ENCODE data around the gene PLCD1. TPM values are rescaled to one million over a fixed set of nuclear protein-coding genes. Genes with fewer than 3 reads are reported as not detected.

The PLCD1 gene
- total and polyA plus RNA-seq, 2 donors (not counting 1 experiment from before 2014, with no cell fraction given), result 8.2 to 47.2 TPM

DNA sequence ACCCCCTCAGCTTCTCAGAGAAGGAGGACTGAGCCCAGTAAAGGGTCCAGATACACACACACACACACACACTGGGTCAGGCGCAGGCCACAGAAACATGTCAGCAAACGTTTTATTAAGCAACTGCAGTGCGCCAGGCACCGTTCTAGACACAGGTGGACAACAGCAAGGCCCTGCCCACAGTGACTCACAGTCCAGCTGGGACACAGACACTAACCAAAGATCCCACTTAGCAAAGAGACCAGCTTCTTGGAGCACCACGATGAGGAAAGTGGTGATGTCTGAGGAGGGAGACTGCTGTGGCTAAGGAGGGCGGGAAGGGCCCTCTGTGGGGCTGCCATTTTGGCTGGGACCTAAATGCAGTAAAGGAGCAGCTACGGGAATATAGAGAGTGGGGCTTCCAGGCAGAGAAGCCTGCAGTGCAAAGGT is 41.7 kb downstream of the PLCD1 start:
- Histone ChIP-seq H3K4me2 (ENCODE audit: extremely low read depth, insufficient read depth, low read length) (no peak overlapping the region), H3K9ac (ENCODE audit: insufficient read depth, low read length) (no peak overlapping the region), H3K9me3 (ENCODE audit: control insufficient read depth, insufficient read depth, low read depth, low read length) (no peaks in the 10 kb centered on the region), H2AFZ (ENCODE audit: low read length) (no peak overlapping the region), H3K4me1 (ENCODE audit: control insufficient read depth, extremely low read depth, insufficient read depth, low read length) (no peaks in the 10 kb centered on the region), H3K4me3 (replicated peaks in 1 of 4; ENCODE audit: control extremely low read depth in 1 of 4, insufficient read depth in 1 of 4, low read depth in 3 of 4, low read length in 4 of 4) (no peak overlapping the region), H3K27ac (ENCODE audit: insufficient read depth, low read length) (no peak overlapping the region), H4K20me1 (ENCODE audit: control insufficient read depth, extremely low read depth, insufficient read depth, low read length) (no peaks in the 10 kb centered on the region), H3K36me3 (ENCODE audit: control insufficient read depth, insufficient read depth, low read length) (no peaks in the 10 kb centered on the region), H3K79me2 (ENCODE audit: control insufficient read depth, insufficient read depth, low read length) (no peaks in the 10 kb centered on the region), H3K27me3 (ENCODE audit: control insufficient read depth, insufficient read depth, low read length) (no peaks in the 10 kb centered on the region)
- TF ChIP-seq, protein P1, sequence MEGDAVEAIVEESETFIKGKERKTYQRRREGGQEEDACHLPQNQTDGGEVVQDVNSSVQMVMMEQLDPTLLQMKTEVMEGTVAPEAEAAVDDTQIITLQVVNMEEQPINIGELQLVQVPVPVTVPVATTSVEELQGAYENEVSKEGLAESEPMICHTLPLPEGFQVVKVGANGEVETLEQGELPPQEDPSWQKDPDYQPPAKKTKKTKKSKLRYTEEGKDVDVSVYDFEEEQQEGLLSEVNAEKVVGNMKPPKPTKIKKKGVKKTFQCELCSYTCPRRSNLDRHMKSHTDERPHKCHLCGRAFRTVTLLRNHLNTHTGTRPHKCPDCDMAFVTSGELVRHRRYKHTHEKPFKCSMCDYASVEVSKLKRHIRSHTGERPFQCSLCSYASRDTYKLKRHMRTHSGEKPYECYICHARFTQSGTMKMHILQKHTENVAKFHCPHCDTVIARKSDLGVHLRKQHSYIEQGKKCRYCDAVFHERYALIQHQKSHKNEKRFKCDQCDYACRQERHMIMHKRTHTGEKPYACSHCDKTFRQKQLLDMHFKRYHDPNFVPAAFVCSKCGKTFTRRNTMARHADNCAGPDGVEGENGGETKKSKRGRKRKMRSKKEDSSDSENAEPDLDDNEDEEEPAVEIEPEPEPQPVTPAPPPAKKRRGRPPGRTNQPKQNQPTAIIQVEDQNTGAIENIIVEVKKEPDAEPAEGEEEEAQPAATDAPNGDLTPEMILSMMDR (conservative IDR thresholded peaks at IDR 0.05 in 1 of 2, IDR thresholded peaks at IDR 0.05 in 1 of 2; ENCODE audit: low read depth in 1 of 2, low read length in 2 of 2), result no peak
- no peak for TF ChIP-seq EZH2 (IDR thresholded peaks at IDR 0.05; ENCODE audit: low read length, missing control alignments)
- DNase-seq (ENCODE audit: low read depth in 2 of 2), result no peak

DNA sequence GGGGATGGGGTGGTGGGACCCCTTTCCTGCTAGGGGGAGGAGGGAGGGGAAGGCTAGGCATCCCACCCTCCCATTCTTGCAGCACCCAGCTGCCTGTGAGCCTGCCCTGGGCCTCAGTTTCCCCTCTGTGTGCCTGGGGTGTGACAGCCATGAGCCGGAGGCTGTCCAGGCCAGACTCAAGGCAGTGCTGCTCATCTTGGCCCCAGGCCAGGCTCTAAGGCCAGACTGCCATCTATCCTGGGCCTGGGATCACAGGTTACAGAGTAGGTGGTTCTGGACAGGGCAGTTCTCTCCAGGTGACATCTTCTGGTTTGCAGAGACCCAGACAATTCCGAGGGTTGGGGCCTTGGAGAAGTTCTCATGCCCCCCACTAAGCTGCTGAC is 42.1 kb downstream of the PLCD1 start:
- no peaks in the 10 kb centered on the region for H3K9me3 ChIP-seq (ENCODE audit: control insufficient read depth, insufficient read depth, low read depth, low read length)
- H4K20me1 ChIP-seq (ENCODE audit: control insufficient read depth, extremely low read depth, insufficient read depth, low read length), result no peaks in the 10 kb centered on the region
- no peaks in the 10 kb centered on the region for H3K79me2 ChIP-seq (ENCODE audit: control insufficient read depth, insufficient read depth, low read length)
- H3K27ac ChIP-seq (ENCODE audit: insufficient read depth, low read length), result no peak overlapping the region
- TF ChIP-seq, protein P1 (conservative IDR thresholded peaks at IDR 0.05 in 1 of 2, IDR thresholded peaks at IDR 0.05 in 1 of 2; ENCODE audit: low read depth in 1 of 2, low read length in 2 of 2), result no peak
- no peak for TF ChIP-seq EZH2 (IDR thresholded peaks at IDR 0.05; ENCODE audit: low read length, missing control alignments)
- DNase-seq (ENCODE audit: low read depth in 2 of 2), result no peak
- no peak overlapping the region for H3K4me2 ChIP-seq (ENCODE audit: extremely low read depth, insufficient read depth, low read length)
- H3K4me1 ChIP-seq (ENCODE audit: control insufficient read depth, extremely low read depth, insufficient read depth, low read length), result no peaks in the 10 kb centered on the region
- no peaks in the 10 kb centered on the region for H3K27me3 ChIP-seq (ENCODE audit: control insufficient read depth, insufficient read depth, low read length)
- no peak overlapping the region for H3K4me3 ChIP-seq (replicated peaks in 1 of 4; ENCODE audit: control extremely low read depth in 1 of 4, insufficient read depth in 1 of 4, low read depth in 3 of 4, low read length in 4 of 4)
- no peak overlapping the region for H3K9ac ChIP-seq (ENCODE audit: insufficient read depth, low read length)
- H3K36me3 ChIP-seq (ENCODE audit: control insufficient read depth, insufficient read depth, low read length), result peaks cover 1% of the 10 kb centered on the region
- no peak overlapping the region for H2AFZ ChIP-seq (ENCODE audit: low read length)

DNA sequence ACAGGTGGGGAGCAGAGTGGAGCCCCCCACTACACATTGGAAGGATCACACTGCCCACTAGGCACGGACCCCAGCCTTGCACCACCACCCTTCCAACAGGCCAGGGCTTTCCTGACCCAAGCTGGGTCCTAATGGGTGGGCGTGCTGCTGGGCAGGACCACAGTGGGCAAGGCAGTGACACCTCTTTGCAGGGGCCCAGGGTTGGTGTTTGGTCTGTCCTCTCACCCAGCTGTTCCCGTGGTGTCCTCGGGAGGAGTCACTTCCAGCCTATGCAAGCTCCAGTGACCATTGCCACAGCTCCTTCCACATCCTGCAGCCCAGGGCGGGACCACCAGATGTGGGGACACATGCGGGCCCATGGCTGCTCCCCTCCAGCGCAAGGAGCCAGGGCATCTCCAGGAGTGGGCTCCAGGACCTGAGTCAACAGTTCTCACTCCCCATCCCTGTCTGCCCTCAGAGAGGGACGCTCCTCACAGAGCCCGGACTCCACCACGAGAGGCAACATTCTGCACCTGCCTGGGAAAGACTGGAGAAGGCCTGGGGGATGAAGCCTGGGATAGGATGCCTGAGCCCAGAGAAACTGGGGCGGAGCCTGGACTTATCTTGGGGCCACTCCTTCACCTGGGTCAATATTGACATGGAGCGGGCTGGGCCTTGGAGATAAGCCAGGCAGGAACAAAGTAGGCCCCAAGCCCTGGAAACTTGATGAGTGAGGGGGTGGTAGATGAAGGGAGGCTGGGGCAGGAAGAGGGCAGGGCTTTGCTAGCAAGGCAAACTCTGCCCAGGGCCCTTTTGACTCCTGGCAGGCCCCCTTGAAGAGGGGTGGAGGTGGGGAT is 42.7 kb downstream of the PLCD1 start:
- Histone ChIP-seq H3K4me2 (ENCODE audit: extremely low read depth, insufficient read depth, low read length) (no peak overlapping the region), H3K27ac (ENCODE audit: insufficient read depth, low read length) (no peak overlapping the region), H3K4me3 (replicated peaks in 1 of 4; ENCODE audit: control extremely low read depth in 1 of 4, insufficient read depth in 1 of 4, low read depth in 3 of 4, low read length in 4 of 4) (no peak overlapping the region), H3K9ac (ENCODE audit: insufficient read depth, low read length) (no peak overlapping the region), H2AFZ (ENCODE audit: low read length) (no peak overlapping the region), H3K36me3 (ENCODE audit: control insufficient read depth, insufficient read depth, low read length) (peaks cover 1% of the 10 kb centered on the region), H3K27me3 (ENCODE audit: control insufficient read depth, insufficient read depth, low read length) (no peaks in the 10 kb centered on the region), H3K4me1 (ENCODE audit: control insufficient read depth, extremely low read depth, insufficient read depth, low read length) (no peaks in the 10 kb centered on the region), H3K9me3 (ENCODE audit: control insufficient read depth, insufficient read depth, low read depth, low read length) (no peaks in the 10 kb centered on the region), H3K79me2 (ENCODE audit: control insufficient read depth, insufficient read depth, low read length) (no peaks in the 10 kb centered on the region), H4K20me1 (ENCODE audit: control insufficient read depth, extremely low read depth, insufficient read depth, low read length) (no peaks in the 10 kb centered on the region)
- TF ChIP-seq, protein P1 (conservative IDR thresholded peaks at IDR 0.05 in 1 of 2, IDR thresholded peaks at IDR 0.05 in 1 of 2; ENCODE audit: low read depth in 1 of 2, low read length in 2 of 2), result no peak
- no peak for DNase-seq (ENCODE audit: low read depth in 2 of 2)
